T-cell (primary cell): ENCODE results near the gene ST3GAL2. TPM values are rescaled to one million over a fixed set of nuclear protein-coding genes. Genes with fewer than 3 reads are reported as not detected.
A peak's percentile ranks its signal among the peaks of the same experiment; 100 is the strongest.

Source experiments
- ATAC-seq, 4 experiments: fragments of 200-7000 bp in 3 of 4; fragments of 150-1000 bp in 1 of 4; cut with Tn5 transposase; replicated peaks in 1 of 4; 1 replicate in 3 of 4; 2 replicates in 1 of 4; pipeline ENCODE4 v1.10.0; 2021; ENCODE audit warnings: moderate library complexity in 3 of 4, mild to moderate bottlenecking in 2 of 4, moderate number of reproducible peaks in 1 of 4
- CTCF ChIA-PET, 2 donors: fragments of 300-600 bp; sonication (Branson Sonifier 250); formaldehyde crosslinking; loops; one replicate each; lab custom pipeline; 2022; ENCODE audit warnings: antibody characterized with exemption in 2 of 2; lab: Charles Lee
- POLR2A ChIA-PET, 2 donors: fragments of 300-600 bp; sonication (Branson Sonifier 250); formaldehyde crosslinking; loops; one replicate each; lab custom pipeline; 2022; ENCODE audit warnings: antibody characterized with exemption in 2 of 2; lab: Charles Lee
- DNase-seq, 35 experiments: peaks; one replicate each; pipeline versions ENCODE4 v3.0.0 to v3.0.0-alpha.2; 2013 to 2023
- H3K27ac ChIP-seq: one replicate; pipeline ENCODE4 v1.5.1; 2013; ENCODE audit warnings: low read length
- H3K27me3 ChIP-seq, 2 experiments: replicated peaks in 1 of 2; 1 replicate in 1 of 2; 2 replicates in 1 of 2; pipeline versions ENCODE4 v1.6.1 to v1.7.0; 2013; ENCODE audit warnings: low read length in 1 of 2, mixed read lengths in 1 of 2; ENCODE audit not compliant: control insufficient read depth in 2 of 2, insufficient read depth in 2 of 2; ENCODE audit errors: extremely low read depth in 1 of 2
- H3K36me3 ChIP-seq, 2 donors: 1 replicate in 1 of 2; 2 replicates in 1 of 2; pipeline versions ENCODE4 v1.6.1 to v1.7.0; 2013; ENCODE audit warnings: low read length in 1 of 2; ENCODE audit not compliant: control insufficient read depth in 2 of 2, insufficient read depth in 1 of 2; ENCODE audit errors: extremely low read depth in 1 of 2
- H3K4me1 ChIP-seq, 2 experiments: 1 replicate in 1 of 2; 2 replicates in 1 of 2; pipeline versions ENCODE4 v1.6.1 to v1.7.0; 2013; ENCODE audit warnings: low read length in 2 of 2, mixed read lengths in 1 of 2; ENCODE audit not compliant: insufficient read depth in 2 of 2, control insufficient read depth in 1 of 2; ENCODE audit errors: extremely low read depth in 1 of 2
- H3K4me3 ChIP-seq, 2 donors: 1 replicate in 1 of 2; 2 replicates in 1 of 2; pipeline versions ENCODE4 v1.5.1 to v1.7.0; 2013; ENCODE audit warnings: mild to moderate bottlenecking in 2 of 2, low read length in 1 of 2, moderate library complexity in 1 of 2; ENCODE audit not compliant: control insufficient read depth in 1 of 2; ENCODE audit errors: extremely low read depth in 1 of 2
- H3K9me3 ChIP-seq: 2 replicates; pipeline ENCODE4 v1.7.0; 2013
- H3K27ac Mint-ChIP-seq, 2 donors: one replicate each; pipeline ENCODE4 v1.8.0; 2020 to 2021; ENCODE audit warnings: mild to moderate bottlenecking in 2 of 2, mixed read lengths in 2 of 2
- H3K27me3 Mint-ChIP-seq, 2 donors: one replicate each; pipeline ENCODE4 v1.8.0; 2021 to 2022; ENCODE audit warnings: mixed read lengths in 2 of 2
- H3K36me3 Mint-ChIP-seq: one replicate; pipeline ENCODE4 v1.8.0; 2021; ENCODE audit warnings: mixed read lengths
- H3K4me1 Mint-ChIP-seq, 3 donors: one replicate each; pipeline ENCODE4 v1.8.0; 2020 to 2022; ENCODE audit warnings: mixed read lengths in 3 of 3, mild to moderate bottlenecking in 1 of 3
- H3K4me3 Mint-ChIP-seq, 3 donors: one replicate each; pipeline ENCODE4 v1.8.0; 2020 to 2022; ENCODE audit warnings: mild to moderate bottlenecking in 3 of 3, mixed read lengths in 3 of 3, moderate library complexity in 3 of 3
- H3K9me3 Mint-ChIP-seq, 3 donors: one replicate each; pipeline ENCODE4 v1.8.0; 2020 to 2022; ENCODE audit warnings: mixed read lengths in 3 of 3
- WGBS: methylation state at CpG from one replicate; pipeline ENCODE4 v1.1.5; 2013; ENCODE audit warnings: missing lambda C conversion rate; ENCODE audit not compliant: insufficient coverage; 5-methylcytosine and 5-hydroxymethylcytosine counted together
- total RNA-seq, 35 experiments: library from RNA in 6 of 35; stranded (reverse) in 6 of 35; fragments of 120-200 nt in 1 of 35; gene quantifications; one replicate each; pipeline versions ENCODE4 v1.2.1 to v1.2.4 and lab custom pipeline; 2013 to 2026

The ST3GAL2 gene
- total RNA-seq, 5 donors from 2014 or later (not counting 1 experiment from before 2014, with no cell fraction given): 18.9 to 35.1 (median 30.2) TPM

GRCh38 chr16:70480127-70481105 is 41.5 kb upstream of the ST3GAL2 start:
- H3K27me3 Mint-ChIP-seq: no peaks in the 10 kb centered on the region
- Histone ChIP-seq H3K27ac (no peak overlapping the region), H3K27me3 (no peaks in the 10 kb centered on the region), H3K4me3 (no peak overlapping the region), H3K36me3 (peaks cover 36 to 66% of the 10 kb centered on the region in 2 donors), H3K9me3 (no peaks in the 10 kb centered on the region), H3K4me1 (peaks cover 0 to 11% of the 10 kb centered on the region in 2 experiments)
- no peak overlapping the region for H3K4me3 Mint-ChIP-seq
- peaks cover 0 to 6% (median 2%) of the 10 kb centered on the region in 3 donors for H3K4me1 Mint-ChIP-seq
- DNase-seq (no peak), ATAC-seq (no peak)
- H3K9me3 Mint-ChIP-seq: no peaks in the 10 kb centered on the region
- peaks cover 23% of the 10 kb centered on the region for H3K36me3 Mint-ChIP-seq
- H3K27ac Mint-ChIP-seq: no peak overlapping the region
- ChIA-PET CTCF (no interaction called here), POLR2A (interaction anchor here in 1 of 2 donors (0.5 to 0.6 kb wide), 2 partner anchors 40 to 45 kb away, joined by 3 read pairs; no protein-coding TSS in a partner anchor)
- 92% methylated on average over 15 of the region's 17 CpGs for WGBS

GRCh38 chr16:70478912-70479341 is 40.0 kb upstream of the ST3GAL2 start:
- Mint-ChIP-seq H3K27me3 (no peaks in the 10 kb centered on the region), H3K4me3 (no peak overlapping the region), H3K4me1 (peaks cover 0 to 6% (median 2%) of the 10 kb centered on the region in 3 donors), H3K27ac (peak overlapping the region in 1 of 2 donors; percentile 63), H3K36me3 (peaks cover 23% of the 10 kb centered on the region), H3K9me3 (no peaks in the 10 kb centered on the region)
- H3K4me3 ChIP-seq: no peak overlapping the region
- 83% methylated on average over 10 of the region's 10 CpGs for WGBS
- CTCF ChIA-PET: no interaction called here
- no peaks in the 10 kb centered on the region for H3K27me3 ChIP-seq
- POLR2A ChIA-PET: no interaction called here
- H3K27ac ChIP-seq: no peak overlapping the region
- DNase-seq (no peak), ATAC-seq (no peak)
- peaks cover 33 to 68% of the 10 kb centered on the region in 2 donors for H3K36me3 ChIP-seq
- H3K4me1 ChIP-seq: peaks cover 0 to 11% of the 10 kb centered on the region in 2 experiments
- no peaks in the 10 kb centered on the region for H3K9me3 ChIP-seq

DNA sequence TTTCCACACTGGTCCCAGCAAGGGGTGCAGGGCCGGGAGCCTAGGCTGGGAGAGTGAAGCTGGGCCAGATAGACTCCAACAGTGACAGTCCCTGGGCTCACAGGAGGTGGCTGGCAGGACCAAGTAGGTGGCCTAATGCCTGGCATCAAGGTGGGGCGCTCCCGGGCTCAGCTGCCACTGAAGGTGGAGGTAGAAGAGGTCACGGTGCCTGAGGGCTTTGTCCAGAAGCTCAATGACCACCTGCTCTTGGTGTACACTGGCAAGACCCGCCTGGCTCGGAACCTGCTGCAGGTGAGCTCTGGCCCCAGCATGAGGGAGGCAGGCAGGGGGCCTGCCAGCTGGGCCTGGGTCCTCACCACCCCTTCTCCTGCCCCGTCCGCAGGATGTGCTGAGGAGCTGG is 39.3 kb upstream of the ST3GAL2 start:
- Histone ChIP-seq H3K4me1 (peaks cover 0 to 11% of the 10 kb centered on the region in 2 experiments), H3K27ac (no peak overlapping the region), H3K27me3 (no peaks in the 10 kb centered on the region), H3K4me3 (no peak overlapping the region), H3K9me3 (no peaks in the 10 kb centered on the region), H3K36me3 (peaks cover 37 to 60% of the 10 kb centered on the region in 2 donors)
- 92% methylated on average over 8 of the region's 8 CpGs for WGBS
- H3K4me1 Mint-ChIP-seq: peaks cover 0 to 6% (median 2%) of the 10 kb centered on the region in 3 donors
- no peak overlapping the region for H3K4me3 Mint-ChIP-seq
- H3K36me3 Mint-ChIP-seq: peaks cover 24% of the 10 kb centered on the region
- H3K27me3 Mint-ChIP-seq: no peaks in the 10 kb centered on the region
- no peak for ATAC-seq
- ChIA-PET POLR2A (no interaction called here), CTCF (no interaction called here)
- DNase-seq: no peak
- no peaks in the 10 kb centered on the region for H3K9me3 Mint-ChIP-seq
- H3K27ac Mint-ChIP-seq: peak overlapping the region; percentile 36 to 41

DNA sequence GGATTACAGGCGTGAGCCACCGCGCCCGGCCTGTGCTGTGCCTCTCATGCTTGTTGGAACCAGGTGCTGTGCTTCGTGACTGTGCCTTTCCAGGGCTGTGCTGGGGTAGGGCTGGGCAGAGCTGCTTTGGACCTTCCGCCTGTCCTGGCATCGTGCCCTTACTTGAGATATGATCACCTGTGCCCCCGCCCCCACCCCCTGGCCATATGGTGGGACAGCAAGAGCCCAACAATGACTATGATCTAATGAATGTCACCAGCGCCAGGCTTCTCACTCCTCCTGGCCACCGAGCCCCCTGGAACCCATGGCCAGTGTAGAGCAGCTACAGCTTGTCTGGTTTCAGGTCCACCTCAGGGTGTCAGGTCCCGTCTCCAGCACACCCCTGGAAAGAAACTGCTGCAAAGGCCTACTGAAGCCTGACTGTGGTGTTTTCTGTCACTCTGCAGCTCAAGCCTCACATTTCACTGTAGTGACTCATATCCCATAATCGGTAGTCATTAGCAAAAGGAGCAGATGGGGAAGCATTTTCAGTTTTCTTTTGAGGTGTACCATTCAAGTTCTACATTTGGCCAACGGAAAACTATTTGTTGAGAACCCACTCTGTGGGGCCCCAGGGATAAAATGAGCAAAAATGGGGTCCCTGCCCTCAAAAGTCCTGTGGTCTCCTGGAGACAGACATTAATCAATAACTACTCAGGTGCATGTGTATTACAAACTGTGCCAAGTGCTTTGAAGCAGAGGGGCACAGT is 37.5 kb upstream of the ST3GAL2 start:
- Histone ChIP-seq H3K4me3 (no peak overlapping the region), H3K4me1 (peaks cover 0 to 11% of the 10 kb centered on the region in 2 experiments), H3K36me3 (peaks cover 43 to 53% of the 10 kb centered on the region in 2 donors), H3K27ac (no peak overlapping the region), H3K9me3 (no peaks in the 10 kb centered on the region), H3K27me3 (no peaks in the 10 kb centered on the region)
- WGBS: 70% methylated on average over 10 of the region's 13 CpGs
- Mint-ChIP-seq H3K4me1 (peaks cover 0 to 6% (median 2%) of the 10 kb centered on the region in 3 donors), H3K9me3 (no peaks in the 10 kb centered on the region), H3K36me3 (peaks cover 14% of the 10 kb centered on the region), H3K4me3 (no peak overlapping the region), H3K27ac (no peak overlapping the region), H3K27me3 (no peaks in the 10 kb centered on the region)
- ATAC-seq (no peak), DNase-seq (no peak)
- ChIA-PET POLR2A (no interaction called here), CTCF (no interaction called here)

DNA sequence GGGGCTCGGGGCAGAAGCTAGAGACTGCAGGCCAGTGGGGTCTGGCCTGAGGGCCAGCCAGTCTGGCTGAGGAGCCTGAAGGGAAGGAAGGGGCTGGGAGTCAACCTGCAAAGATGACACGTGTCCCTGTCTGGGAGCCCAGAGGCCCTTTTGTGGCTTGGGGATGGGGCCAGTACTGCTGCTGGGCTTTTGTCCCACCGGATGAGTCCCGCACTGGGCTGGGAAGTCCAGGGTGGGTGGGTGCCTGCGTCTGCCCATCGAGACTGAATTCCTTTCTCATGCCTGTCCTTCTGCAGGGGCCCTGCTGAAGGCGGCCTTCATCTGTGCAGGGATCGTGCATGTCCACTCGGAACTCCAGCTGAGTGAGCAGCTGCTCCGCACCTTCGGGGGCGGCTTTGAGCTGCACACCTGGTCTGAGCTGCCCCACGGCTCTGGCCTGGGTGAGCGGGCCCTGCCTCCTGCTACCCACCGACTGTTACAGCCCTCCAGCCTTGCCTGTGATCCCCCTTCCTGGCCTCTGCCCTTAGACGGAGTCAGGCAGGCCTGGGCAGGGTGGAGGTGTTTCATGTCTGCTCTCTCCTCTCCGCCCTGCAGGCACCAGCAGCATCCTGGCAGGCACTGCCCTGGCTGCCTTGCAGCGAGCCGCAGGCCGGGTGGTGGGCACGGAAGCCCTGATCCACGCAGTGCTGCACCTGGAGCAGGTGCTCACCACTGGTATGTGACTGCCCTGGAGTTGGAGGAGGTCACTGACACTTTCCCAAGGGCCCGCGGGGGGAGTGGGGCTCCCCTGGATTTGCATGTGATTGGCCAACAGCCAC is 36.4 kb upstream of the ST3GAL2 start:
- Histone ChIP-seq H3K4me1 (peaks cover 0 to 11% of the 10 kb centered on the region in 2 experiments), H3K27me3 (no peaks in the 10 kb centered on the region), H3K36me3 (peaks cover 39 to 42% of the 10 kb centered on the region in 2 donors), H3K4me3 (no peak overlapping the region), H3K9me3 (no peaks in the 10 kb centered on the region), H3K27ac (no peak overlapping the region)
- no peak for ATAC-seq
- Mint-ChIP-seq H3K36me3 (peaks cover 5% of the 10 kb centered on the region), H3K4me1 (peaks cover 0 to 6% (median 2%) of the 10 kb centered on the region in 3 donors), H3K27me3 (no peaks in the 10 kb centered on the region), H3K9me3 (no peaks in the 10 kb centered on the region), H3K4me3 (no peak overlapping the region), H3K27ac (no peak overlapping the region)
- 95% methylated on average over 23 of the region's 24 CpGs for WGBS
- ChIA-PET POLR2A (no interaction called here), CTCF (interaction anchor here in 1 of 2 donors (0.5 kb wide), 1 partner anchor 67 kb away, joined by 7 read pairs; no protein-coding TSS in a partner anchor)
- no peak for DNase-seq
